GM21825 (cell line): ENCODE measurements around the gene KTN1.

ENCODE experiments used
- ATAC-seq: cut with Tn5 transposase; IDR thresholded peaks from one replicate; pipeline ENCODE4 v1.9.1; 2021; ENCODE audit warnings: mild to moderate bottlenecking, moderate library complexity; ENCODE audit not compliant: unreplicated experiment

The KTN1 gene, protein sequence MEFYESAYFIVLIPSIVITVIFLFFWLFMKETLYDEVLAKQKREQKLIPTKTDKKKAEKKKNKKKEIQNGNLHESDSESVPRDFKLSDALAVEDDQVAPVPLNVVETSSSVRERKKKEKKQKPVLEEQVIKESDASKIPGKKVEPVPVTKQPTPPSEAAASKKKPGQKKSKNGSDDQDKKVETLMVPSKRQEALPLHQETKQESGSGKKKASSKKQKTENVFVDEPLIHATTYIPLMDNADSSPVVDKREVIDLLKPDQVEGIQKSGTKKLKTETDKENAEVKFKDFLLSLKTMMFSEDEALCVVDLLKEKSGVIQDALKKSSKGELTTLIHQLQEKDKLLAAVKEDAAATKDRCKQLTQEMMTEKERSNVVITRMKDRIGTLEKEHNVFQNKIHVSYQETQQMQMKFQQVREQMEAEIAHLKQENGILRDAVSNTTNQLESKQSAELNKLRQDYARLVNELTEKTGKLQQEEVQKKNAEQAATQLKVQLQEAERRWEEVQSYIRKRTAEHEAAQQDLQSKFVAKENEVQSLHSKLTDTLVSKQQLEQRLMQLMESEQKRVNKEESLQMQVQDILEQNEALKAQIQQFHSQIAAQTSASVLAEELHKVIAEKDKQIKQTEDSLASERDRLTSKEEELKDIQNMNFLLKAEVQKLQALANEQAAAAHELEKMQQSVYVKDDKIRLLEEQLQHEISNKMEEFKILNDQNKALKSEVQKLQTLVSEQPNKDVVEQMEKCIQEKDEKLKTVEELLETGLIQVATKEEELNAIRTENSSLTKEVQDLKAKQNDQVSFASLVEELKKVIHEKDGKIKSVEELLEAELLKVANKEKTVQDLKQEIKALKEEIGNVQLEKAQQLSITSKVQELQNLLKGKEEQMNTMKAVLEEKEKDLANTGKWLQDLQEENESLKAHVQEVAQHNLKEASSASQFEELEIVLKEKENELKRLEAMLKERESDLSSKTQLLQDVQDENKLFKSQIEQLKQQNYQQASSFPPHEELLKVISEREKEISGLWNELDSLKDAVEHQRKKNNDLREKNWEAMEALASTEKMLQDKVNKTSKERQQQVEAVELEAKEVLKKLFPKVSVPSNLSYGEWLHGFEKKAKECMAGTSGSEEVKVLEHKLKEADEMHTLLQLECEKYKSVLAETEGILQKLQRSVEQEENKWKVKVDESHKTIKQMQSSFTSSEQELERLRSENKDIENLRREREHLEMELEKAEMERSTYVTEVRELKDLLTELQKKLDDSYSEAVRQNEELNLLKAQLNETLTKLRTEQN (N-terminal part only)

DNA sequence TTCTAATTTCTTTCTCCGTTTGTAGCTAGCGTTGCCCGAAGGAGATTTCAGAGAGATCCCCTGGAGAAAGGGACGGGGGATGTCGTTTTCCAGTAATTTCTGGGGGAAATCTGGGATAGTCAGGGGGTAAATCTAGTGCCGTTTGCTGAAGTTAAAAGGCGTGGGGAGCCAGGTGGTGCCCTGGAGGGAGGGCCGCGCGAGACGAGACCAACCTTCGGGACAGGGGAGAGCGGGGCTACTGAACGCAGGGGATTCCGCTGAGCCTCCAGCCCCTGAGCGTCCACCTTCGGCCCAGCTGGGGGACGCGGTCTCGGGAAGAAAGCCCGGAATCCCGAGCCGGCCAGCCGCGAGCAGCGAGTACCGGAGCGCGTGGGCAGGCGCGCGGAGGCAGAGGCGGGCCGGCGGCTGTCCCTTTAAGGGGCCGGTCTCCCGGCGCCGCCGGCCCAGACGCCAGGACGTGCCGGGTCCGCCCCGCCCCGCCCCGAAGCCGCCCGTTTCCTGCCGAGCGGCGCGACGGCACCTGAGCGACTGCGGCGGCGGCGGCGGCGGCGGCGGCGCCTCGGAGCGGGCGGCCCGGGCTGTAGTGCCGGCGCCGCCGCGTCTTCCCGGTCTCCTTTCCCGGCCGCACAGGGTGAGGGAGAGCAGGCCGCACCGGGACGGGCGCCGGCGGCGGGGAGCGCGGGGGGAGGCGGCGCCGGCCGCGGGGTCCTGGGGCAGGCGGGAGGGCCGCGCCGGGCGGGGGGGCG is at the start of gene KTN1:
TSS of gene KTN1 (plus strand) at position 484 of the 746 bp plus-strand sequence. CDS start 31,842 bp downstream, outside the sequence.
- peak; percentile 80 for ATAC-seq

DNA sequence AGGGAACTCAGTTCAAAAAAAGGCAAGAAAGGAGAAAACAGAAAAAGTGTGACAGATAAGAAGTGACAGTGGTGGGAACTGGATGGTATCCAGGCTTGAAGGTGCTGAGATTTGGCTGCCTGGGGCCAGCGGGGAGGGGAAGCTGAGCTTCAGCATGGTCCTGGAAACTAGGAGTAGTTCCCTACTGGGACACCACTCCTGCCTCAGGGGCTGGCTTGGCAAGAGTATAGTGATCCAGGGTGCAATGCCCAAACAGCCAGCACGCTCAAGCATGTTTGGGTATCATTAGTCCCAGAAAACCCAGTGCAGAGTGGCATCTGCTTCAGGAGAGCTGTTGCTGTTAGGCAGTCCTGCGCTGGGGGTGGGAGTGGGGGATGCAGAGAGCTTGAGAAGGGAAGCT is 49.5 kb upstream of the KTN1 start:
- no peak for ATAC-seq

DNA sequence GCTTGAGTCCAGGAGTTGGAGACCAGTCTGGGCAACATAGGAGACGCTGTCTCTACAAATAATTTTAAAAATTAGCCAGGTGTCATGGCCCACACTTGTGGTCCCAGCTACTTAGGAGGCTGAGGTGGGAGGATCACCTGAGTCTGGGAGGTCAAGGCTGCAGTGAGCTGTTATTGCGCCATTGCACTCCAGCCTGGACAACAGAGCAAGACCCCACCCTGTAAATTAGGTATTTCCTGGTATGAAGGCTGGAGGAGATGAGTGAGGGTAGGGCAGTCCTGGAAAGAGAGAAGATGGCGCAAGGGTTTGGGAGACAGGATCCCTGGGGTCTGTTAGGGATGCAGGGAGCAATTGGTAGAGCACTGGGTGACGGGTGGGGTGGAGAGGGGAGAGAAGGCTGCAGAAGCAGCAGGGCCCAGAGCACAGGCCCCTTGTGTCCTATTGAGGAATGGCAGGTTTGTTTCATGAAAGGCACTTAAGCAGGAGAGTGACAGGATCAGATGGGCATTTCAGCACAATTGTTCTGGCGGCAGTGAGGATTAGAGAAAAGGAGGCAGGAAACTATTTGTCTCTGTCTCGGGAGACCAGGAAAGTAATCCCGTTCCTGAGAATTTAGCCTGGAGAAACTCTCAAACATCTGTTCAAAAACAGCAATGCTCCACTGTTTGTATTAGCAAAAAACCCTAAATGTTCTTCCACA is 47.2 kb upstream of the KTN1 start:
- no peak for ATAC-seq

DNA sequence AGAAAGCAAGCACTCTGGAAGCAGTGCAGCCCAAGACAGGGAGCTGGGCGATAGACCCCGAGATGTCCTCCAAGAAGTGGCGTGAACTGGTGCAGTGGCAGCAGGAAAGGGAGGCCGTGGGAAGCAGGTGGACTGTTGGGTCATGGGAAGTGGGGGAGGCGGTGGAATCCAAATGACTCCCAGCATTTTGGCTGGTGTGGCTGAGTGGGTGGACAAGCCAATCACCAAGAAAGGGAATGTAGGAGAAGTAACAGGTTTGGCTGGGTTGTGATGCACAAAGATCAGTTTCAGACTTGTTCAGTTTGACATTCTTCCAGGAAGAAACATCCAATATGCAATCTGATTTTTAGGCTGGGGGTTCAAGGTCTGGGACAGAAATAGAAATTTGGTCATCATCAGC is 46.0 kb upstream of the KTN1 start:
- no peak for ATAC-seq

DNA sequence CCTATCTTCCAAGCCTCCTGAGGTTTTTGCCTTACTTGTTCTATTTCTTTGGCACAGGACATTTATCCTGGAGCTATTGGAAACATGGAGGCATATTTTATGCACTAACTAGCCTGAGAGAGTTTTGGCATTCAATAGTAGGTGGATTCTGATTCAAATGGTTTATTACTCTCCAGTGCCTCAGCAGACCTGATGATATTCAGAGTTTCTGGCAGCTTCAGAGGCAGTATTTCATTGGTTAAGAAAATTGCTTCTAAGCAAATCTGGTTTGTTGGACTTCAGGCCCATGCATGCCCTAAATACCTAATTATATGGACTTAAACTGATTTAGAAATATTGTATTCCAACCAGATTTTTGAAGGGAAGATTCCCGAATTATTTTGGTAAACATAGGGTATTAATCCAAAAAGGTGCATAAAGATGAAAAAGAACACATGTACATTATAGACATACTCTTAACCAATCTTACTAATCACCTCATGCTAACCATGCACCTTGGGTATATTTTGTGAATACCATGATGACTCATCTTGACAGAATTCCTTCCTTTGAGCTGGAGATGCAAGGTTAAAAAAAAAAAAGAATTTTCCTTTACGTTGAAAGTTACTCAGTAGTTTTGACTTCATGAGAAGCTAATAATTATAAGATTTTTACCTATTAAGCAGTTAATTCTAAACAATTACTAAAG is 44.3 kb upstream of the KTN1 start:
- no peak for ATAC-seq

DNA sequence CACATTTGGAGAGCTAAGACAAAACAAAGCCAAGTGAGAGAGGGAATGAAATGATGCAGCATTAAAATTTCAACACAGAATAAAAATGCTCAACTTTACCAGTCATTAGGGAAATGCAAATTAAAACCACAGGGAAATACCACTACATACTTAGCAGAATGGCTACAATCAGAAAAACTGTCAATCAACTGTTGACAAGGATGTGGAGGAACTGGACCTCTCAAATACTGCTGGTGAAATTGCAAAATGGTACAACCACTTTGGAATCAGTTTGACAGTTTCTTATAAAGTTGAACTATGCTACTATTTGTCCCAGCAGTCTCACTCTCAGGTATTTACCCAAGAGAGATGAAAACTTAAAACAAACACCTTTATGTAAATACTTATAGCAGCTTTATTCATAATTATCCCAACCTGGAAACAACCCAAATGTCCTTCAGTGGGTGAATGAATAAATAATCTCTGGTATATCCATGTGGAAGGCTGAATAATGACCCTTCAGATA is 43.8 kb upstream of the KTN1 start:
- no peak for ATAC-seq

DNA sequence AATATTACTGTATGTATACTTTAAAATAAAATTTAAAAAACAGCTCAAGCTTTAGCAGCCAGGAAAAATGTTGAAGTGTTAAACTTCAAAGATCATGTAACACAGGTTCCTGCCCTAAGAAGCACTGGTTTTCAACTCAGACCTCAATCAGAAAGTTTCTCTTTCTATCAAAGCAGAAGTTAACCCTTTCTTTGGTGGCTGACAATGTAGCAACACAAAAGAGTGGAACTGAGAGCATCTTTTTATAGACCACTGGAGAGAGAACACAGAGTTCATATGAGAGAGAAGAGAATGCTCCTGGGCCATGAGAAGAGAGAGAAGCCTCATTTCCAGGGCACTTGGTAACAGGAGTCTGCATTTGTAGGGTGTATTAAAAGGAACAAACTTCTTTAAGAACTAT is 42.2 kb upstream of the KTN1 start:
- ATAC-seq, result no peak

DNA sequence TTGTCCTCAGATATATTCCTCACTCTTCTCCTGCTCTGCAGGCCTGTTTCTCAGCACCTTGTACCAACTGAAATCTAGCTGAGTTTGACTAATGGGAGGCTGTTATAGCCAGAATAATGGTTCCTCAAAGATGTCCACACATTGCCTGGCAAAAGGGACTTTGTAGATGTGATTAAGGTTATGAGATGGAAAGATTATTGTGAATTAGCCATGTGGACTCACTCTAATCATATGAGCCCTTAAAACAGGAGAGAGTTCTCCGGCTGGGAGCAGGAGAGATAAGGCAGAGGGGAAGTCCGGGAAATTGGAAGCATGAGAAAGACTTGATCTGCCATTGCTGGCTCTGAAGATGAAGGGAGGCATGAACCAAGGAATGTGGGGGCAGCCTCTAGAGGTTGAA is 40.0 kb upstream of the KTN1 start:
- ATAC-seq, result no peak

DNA sequence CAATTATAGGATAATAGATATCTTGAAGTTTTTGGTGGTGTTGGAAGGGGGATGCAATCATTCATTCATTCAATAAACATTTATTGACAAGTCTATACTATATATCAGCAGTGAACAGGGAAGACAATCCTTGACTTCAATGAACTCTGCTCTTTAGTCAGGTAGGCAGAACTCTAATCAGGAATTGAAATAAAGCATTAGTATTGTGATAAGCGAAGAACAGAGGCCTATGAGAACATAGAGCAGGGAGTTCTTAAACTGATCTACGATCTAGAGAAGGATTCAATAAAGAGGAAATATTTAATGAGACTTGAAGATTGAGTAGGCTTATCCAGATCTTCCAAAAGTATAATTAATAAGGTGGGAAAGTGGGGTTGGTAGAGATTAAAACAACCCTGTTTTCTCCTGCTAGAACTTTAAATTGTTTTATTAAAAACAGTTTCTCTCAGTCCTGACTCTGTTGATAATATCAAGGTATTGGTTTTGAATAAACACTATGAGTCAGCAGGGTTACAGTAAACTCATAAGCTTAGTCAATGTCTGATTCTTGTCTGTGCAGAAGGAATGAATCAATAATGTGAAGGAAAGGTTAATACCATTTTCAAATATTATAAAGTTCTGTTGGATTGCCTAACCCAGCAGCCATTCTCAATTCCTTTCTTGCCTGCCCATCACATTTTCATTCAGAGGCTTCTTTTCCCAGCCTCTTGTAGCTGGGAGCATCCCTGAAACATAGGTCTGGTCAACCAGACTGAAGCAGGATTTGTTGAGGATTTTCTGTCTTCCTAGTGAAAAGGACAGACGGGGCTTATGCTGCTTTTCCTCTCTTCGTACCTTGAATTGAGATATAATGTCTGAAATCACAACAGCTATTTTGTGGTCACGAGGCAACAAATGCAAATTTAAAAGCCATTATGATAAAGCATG is 38.9 kb upstream of the KTN1 start:
- ATAC-seq, result no peak

DNA sequence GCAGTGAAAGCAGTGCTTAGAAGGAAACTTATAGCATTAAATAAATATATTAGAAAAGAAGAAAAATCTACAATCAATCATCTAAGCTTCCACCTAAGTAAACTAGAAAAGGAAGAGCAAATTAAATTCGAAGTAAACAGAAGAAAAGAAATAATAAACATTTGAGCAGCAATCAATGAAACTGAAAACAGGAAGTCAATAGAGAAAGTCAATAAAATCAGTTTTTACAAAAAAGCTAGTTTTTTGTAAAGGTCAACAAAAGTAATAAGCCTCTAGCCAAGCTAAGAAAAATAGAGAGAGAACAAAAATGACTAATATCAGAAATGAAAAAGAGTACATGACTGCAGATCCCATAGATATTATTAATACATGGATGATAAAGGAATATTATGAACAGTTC is 34.2 kb upstream of the KTN1 start:
- ATAC-seq, result no peak

DNA sequence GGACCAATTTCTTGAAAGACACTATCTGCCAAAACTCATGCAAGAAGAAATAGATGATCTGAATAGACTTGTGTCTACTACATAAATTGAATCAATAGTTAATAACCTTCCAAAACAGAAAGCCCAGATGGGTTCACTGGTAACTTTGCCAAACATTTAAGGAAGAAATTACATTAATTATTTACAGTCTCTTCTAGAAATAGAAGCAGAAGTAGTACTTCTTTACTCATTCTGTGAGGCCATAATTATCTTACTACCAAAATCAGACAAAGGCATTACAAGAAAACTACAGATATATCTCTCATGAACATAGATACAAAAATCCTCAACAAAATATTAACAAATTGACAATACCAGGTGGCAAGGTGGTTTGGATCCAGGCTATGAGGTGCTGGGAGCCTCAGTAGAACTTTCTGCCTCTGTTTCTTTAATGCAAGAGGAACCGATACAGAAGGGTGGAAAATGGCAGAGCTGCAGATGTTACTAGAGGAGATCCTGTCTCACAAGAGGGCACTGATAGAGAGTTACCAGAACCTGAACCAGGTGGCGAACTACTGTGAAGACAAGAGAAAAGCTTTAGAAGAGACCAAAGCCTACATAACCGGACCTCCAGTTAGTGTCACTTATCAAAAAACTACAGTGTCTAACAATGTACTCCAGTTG is 33.7 kb upstream of the KTN1 start:
- peak; percentile 60 for ATAC-seq

DNA sequence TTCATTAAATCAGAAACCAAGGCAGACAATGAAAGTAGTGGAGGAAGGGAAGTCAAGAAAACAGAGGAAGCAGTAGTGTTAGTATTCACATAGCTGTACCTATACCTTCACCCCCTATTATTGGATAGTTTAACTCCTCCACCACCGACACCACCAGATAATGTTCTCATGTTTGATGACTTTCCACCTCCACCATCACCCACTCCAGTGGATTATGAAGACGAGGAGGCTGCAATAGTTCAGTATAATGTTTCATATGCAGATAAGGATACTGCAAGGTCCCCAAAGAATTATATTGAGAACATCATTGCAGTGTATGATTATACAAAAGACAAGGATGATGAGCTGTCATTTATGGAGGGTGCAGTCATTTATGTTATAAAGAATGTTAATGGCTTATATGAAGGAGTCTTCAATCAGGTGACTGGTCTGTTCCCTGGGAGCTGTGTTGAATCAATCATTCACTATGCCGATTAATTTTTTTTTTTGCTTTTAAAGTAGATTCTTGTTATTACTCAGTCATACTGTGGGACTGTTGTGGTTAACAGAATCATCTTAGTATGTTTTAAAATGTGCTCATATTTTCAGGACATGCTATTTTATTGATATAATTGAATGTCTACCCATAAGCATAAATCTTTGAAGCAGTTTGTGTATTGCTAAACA is 32.2 kb upstream of the KTN1 start:
- ATAC-seq, result no peak

DNA sequence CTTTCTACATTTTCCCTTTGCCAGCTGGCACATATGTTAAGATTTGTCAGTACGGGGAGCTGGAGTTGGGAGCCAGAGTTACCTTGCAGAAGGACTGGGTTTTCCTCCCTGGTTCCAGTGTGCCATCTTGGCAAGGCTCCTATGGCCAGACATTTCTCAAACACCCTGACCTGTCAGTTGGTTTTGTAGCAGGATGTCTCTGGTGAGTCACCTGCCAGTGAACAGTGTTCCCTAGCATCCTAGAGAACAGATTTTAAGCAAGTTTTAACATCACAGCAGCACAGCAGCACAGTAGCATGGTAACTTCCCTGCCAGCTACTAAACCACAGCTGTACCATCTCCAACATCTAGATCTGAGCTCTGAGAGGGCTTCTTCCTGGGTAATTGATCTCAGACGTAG is 26.2 kb upstream of the KTN1 start:
- ATAC-seq, result no peak

DNA sequence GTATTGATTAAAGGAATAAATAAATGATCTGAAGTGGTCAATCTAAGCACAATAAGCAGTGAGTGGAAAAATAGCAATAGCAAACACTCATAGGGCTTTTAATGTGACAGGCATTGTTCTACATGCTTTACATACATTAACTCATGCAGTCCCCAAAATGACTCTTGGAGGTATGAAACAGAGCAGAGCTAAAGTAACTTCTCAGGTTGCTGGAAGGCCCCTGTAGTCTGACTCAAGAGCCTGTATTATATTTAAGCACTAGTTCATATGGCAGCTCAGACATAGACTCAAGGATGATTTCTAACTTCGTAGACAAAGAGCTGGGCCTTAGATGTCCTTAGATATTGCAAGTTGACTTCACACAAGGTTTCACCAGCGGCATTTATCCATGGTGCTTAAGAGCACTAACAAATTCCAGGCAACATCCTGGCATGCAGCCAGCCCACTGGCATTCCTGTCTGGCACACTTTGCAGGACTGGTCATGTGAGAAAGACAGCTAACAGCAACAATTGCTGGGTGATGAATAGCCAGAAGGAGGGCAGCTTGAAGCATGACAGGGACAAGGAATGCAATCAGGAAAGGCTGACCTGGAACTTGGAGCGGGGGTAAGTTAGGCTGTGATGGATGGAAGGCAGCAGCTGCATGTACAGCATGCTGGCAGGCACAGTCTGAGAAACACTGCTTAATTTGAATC is 22.9 kb upstream of the KTN1 start:
- ATAC-seq, result no peak

DNA sequence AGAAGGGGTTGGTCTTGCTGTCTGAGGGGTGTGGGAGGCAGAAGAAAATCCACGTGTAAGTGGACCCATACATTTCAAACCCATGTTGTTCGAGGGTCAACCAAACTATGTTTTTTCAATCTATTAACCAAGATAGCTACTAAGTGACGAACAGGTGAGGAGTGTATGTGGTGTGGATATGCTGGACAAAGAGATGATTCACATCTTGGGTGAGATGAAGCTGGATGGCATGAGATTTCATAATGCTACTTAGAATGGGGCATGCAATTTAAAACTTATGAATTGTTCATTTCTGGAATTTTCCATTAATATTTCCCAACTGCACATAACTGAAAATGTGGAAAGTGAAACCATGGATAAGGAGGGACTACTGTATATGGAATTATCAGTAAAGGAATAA is 17.9 kb upstream of the KTN1 start:
- ATAC-seq, result no peak

DNA sequence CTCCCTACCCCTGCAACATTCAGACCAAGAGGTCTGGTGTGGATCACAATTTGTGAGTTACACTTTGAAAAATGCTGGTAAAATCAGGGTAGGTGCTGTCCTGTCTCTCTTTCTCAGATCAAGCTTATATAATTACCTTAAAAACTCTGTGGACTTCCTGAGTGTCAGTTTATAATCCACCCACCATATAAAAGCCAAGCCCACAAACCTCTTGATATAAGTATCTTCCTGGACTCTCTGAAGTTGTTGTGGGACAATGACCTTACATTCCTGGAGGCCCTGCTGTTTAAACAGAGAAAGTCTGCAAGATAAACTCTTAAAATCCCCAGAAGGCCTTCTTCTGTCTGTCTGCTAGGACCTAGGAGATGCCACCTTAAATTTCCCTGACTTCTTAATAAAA is 11.4 kb upstream of the KTN1 start:
- no peak for ATAC-seq
